ENCODE data around the gene MOB1B.

- no peak for TF ChIP-seq CTCF (IDR thresholded peaks at IDR 0.05)
- no peak for TF ChIP-seq POLR2A (IDR thresholded peaks at IDR 0.05)
Observed at GRCh38 chr4:70855464-70855863, 46.7 kb upstream of the MOB1B start.
